Parathyroid adenoma (tissue), 2 donors: Measurements from ENCODE around the gene CHST15.

Experiments
- H2AFZ ChIP-seq: fragments of 300-600 bp; sonication (generic); one replicate; pipeline ENCODE4 v1.7.0; 2017; ENCODE audit warnings: antibody characterized with exemption, mild to moderate bottlenecking
- H3K27ac ChIP-seq: fragments of 300-600 bp; sonication (generic); one replicate; pipeline ENCODE4 v1.7.0; 2017
- H3K27me3 ChIP-seq: fragments of 300-600 bp; sonication (generic); one replicate; pipeline ENCODE4 v1.7.0; 2017; ENCODE audit warnings: low read length; ENCODE audit not compliant: control insufficient read depth, insufficient read depth
- H3K36me3 ChIP-seq: fragments of 300-600 bp; sonication (generic); one replicate; pipeline ENCODE4 v1.7.0; 2017; ENCODE audit warnings: low read length; ENCODE audit not compliant: control insufficient read depth, insufficient read depth
- H3K4me1 ChIP-seq: fragments of 300-600 bp; sonication (generic); one replicate; pipeline ENCODE4 v1.7.0; 2017; ENCODE audit warnings: control low read depth
- H3K4me2 ChIP-seq: fragments of 300-600 bp; sonication (generic); one replicate; pipeline ENCODE4 v1.7.0; 2017; ENCODE audit warnings: low read length
- H3K4me3 ChIP-seq: fragments of 300-600 bp; sonication (generic); one replicate; pipeline ENCODE4 v1.7.0; 2017; ENCODE audit warnings: low read depth, low read length
- H3K79me2 ChIP-seq: fragments of 300-600 bp; sonication (generic); one replicate; pipeline ENCODE4 v1.7.0; 2017; ENCODE audit warnings: control low read depth
- H3K9ac ChIP-seq: fragments of 300-600 bp; sonication (generic); one replicate; pipeline ENCODE4 v1.7.0; 2017; ENCODE audit warnings: mild to moderate bottlenecking
- H3K9me3 ChIP-seq: fragments of 300-600 bp; sonication (generic); one replicate; pipeline ENCODE4 v1.7.0; 2017; ENCODE audit warnings: low read length; ENCODE audit not compliant: control insufficient read depth
- TF ChIP-seq, protein P1 (sequence below): fragments of 300-600 bp; sonication (generic); IDR thresholded peaks from one replicate; pipeline ENCODE4 v1.7.0; 2017; ENCODE audit warnings: antibody characterized with exemption, mild to moderate bottlenecking
- donor health status: primary hyperparathyroidism.

The CHST15 gene

DNA sequence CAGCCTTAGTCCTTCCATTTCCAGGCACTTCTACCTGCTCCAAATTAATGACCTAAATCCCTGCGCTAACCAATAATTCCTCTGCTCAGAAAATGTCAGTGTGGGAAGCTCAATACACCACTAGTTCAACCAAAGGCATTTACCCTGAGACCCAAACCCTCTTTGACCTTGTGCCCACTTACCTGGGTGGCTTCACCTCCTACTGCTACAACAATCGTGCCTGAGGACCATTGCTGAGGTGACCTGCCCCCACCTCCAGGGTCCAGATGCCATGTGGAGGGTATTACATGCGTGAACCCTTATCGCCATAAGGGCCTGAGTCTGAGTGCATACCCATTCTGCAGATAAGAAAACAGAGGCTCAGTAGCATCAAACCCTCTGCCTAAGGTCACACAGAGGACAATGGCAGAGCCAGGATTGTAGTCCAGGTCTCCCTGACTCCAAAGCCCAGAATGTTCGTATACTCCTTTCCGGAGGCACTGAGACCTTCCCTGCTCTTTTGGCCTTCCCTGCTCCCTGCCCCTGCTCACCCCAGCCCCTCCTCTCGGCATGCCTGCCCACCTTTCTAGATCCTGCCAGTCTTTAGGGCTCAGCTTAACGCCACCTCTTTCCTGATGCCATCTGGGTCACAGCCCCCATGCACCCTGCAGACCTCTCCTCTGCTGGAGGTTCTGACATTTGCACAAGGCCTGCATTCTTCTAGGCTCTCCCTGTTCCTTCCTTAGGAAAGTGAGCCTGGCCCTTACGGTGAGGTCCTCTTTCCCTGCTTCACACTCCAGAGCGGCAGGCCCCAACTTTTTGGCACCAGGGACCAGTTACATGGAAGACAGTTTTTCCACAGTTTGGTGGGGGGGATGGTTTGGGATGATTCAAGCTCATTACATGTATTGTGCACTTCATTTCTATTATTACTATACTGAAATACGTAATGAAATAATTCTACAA is 94.9 kb downstream of the CHST15 start:
- Histone ChIP-seq H3K9ac (no peak overlapping the region), H3K4me3 (no peak overlapping the region), H3K4me1 (no peaks in the 10 kb centered on the region), H3K27me3 (peaks cover 5% of the 10 kb centered on the region), H2AFZ (no peak overlapping the region), H3K79me2 (no peaks in the 10 kb centered on the region), H3K9me3 (no peaks in the 10 kb centered on the region), H3K36me3 (no peaks in the 10 kb centered on the region), H3K27ac (no peak overlapping the region), H3K4me2 (no peak overlapping the region)
- TF ChIP-seq, protein P1, sequence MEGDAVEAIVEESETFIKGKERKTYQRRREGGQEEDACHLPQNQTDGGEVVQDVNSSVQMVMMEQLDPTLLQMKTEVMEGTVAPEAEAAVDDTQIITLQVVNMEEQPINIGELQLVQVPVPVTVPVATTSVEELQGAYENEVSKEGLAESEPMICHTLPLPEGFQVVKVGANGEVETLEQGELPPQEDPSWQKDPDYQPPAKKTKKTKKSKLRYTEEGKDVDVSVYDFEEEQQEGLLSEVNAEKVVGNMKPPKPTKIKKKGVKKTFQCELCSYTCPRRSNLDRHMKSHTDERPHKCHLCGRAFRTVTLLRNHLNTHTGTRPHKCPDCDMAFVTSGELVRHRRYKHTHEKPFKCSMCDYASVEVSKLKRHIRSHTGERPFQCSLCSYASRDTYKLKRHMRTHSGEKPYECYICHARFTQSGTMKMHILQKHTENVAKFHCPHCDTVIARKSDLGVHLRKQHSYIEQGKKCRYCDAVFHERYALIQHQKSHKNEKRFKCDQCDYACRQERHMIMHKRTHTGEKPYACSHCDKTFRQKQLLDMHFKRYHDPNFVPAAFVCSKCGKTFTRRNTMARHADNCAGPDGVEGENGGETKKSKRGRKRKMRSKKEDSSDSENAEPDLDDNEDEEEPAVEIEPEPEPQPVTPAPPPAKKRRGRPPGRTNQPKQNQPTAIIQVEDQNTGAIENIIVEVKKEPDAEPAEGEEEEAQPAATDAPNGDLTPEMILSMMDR = no peak

DNA sequence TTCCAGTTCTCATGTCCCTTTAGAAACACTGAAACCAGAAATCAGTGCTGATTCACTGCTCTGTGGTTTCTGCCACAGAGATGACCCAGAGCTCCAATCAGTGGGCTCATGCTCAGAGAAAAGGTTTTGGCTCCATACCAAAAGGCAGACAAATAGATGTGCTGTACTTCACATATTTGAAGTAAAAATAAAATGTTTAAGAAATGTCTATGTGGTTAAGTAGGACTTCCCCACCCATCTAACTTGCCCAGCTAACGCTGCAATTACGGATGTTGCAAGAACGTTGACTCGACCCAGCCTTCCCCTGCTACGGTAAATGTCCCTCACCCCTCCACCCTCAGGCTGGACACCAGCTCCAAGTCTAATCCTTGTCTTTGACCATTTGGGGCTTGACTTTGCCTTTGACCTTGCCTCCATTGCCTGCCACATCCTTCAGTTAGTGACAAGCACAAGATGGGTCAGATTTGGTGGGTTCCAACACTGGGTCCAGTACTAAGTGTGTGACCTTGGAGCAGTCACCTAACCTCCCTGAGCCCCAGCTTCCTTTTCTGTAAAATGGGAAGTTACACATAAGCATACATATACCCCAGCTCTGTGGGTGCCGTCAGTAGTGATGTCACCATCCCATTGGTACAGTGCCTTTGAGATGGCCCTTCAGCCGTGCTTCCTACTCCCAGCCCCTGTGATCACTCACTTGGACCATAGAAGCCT is 95.8 kb downstream of the CHST15 start:
- no peak overlapping the region for H3K4me3 ChIP-seq
- no peaks in the 10 kb centered on the region for H3K36me3 ChIP-seq
- H3K27me3 ChIP-seq = peaks cover 5% of the 10 kb centered on the region
- TF ChIP-seq, protein P1 = no peak
- no peaks in the 10 kb centered on the region for H3K4me1 ChIP-seq
- no peak overlapping the region for H3K27ac ChIP-seq
- no peak overlapping the region for H3K4me2 ChIP-seq
- no peak overlapping the region for H3K9ac ChIP-seq
- no peaks in the 10 kb centered on the region for H3K79me2 ChIP-seq
- no peak overlapping the region for H2AFZ ChIP-seq
- H3K9me3 ChIP-seq = no peaks in the 10 kb centered on the region

DNA sequence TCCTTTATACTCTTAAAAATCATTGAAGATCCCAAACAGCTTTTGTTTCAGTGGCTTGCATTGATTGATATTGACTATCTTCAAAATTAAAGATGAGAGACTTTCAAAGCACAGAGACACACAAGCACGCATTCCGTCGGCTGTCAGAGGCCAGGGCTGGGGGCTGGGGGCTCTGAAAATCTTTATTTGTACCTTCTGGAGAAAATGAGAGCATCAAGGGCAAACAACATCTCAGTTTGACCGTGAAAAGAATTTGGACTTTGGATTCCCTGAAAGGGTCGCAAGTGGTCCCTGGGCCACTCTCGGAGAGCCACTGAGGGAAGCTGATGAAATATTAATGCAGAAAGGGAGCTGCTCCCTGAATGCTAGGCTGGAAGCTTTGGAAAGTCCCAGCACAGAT is 96.4 kb downstream of the CHST15 start:
- Histone ChIP-seq H3K36me3 (no peaks in the 10 kb centered on the region), H3K9me3 (no peaks in the 10 kb centered on the region), H3K4me2 (no peak overlapping the region), H3K27me3 (peaks cover 5% of the 10 kb centered on the region), H3K79me2 (no peaks in the 10 kb centered on the region), H3K27ac (no peak overlapping the region), H3K4me3 (no peak overlapping the region), H2AFZ (no peak overlapping the region), H3K9ac (no peak overlapping the region), H3K4me1 (no peaks in the 10 kb centered on the region)
- TF ChIP-seq, protein P1 = no peak

DNA sequence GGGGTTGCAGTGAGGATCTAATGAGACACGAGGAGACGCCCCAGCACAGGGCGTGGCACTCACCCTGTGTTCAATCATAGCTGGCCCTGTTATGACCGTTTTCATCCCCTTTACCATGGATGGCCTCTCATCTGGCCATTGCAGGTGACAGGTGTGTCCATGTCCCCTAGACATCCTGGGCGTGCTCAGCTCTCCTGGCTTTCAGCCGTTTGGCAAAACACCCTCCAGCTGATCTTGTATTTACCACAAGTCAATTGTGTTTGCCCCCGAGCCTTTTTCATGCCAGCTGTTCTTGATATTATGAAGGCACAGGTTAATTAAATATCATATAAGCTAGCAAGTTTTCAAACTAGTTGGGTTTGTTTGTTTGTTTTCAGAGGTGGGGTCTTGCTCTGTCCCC is 97.1 kb downstream of the CHST15 start:
- H3K4me3 ChIP-seq = no peak overlapping the region
- no peak overlapping the region for H3K27ac ChIP-seq
- H3K9ac ChIP-seq = no peak overlapping the region
- H3K27me3 ChIP-seq = peaks cover 5% of the 10 kb centered on the region
- no peaks in the 10 kb centered on the region for H3K36me3 ChIP-seq
- H3K9me3 ChIP-seq = no peaks in the 10 kb centered on the region
- no peak overlapping the region for H2AFZ ChIP-seq
- TF ChIP-seq, protein P1 = no peak
- H3K4me2 ChIP-seq = no peak overlapping the region
- H3K4me1 ChIP-seq = no peaks in the 10 kb centered on the region
- H3K79me2 ChIP-seq = no peaks in the 10 kb centered on the region
